GM23248 (cell line): ENCODE results near the gene ADGRL3. TPM values are rescaled to one million over a fixed set of nuclear protein-coding genes. Genes with fewer than 3 reads are reported as not detected.

Experiments
- DNase-seq: peaks from one replicate; pipeline ENCODE4 v3.0.0-alpha.2; 2015
- H2AFZ ChIP-seq: fragments of 200-600 bp; sonication (generic); 2 replicates; pipeline ENCODE4 v1.6.1; 2016; ENCODE audit warnings: antibody characterized with exemption
- H3F3A ChIP-seq: fragments of 200-600 bp; sonication (generic); 2 replicates; pipeline ENCODE4 v1.6.1; 2016; ENCODE audit warnings: mild to moderate bottlenecking, antibody characterized with exemption, mixed run types; ENCODE audit not compliant: insufficient read depth
- H3K27ac ChIP-seq: fragments of 200-600 bp; sonication (generic); 2 replicates; pipeline ENCODE4 v1.5.1; 2016; ENCODE audit warnings: mild to moderate bottlenecking
- H3K27me3 ChIP-seq: fragments of 200-600 bp; sonication (generic); replicated peaks from 2 replicates; pipeline ENCODE4 v1.6.1; 2016; ENCODE audit warnings: mild to moderate bottlenecking; ENCODE audit not compliant: insufficient read depth
- H3K36me3 ChIP-seq: fragments of 200-600 bp; sonication (generic); 2 replicates; pipeline ENCODE4 v1.6.1; 2016; ENCODE audit warnings: low read depth, mild to moderate bottlenecking
- H3K4me1 ChIP-seq: fragments of 200-600 bp; sonication (generic); 2 replicates; pipeline ENCODE4 v1.6.1; 2016; ENCODE audit warnings: mild to moderate bottlenecking; ENCODE audit not compliant: insufficient read depth
- H3K4me2 ChIP-seq: fragments of 200-600 bp; sonication (generic); one replicate; pipeline ENCODE4 v1.6.1; 2016; ENCODE audit warnings: mild to moderate bottlenecking; ENCODE audit not compliant: unreplicated experiment
- H3K4me3 ChIP-seq: fragments of 200-600 bp; sonication (generic); 2 replicates; pipeline ENCODE4 v1.5.1; 2016; ENCODE audit warnings: mild to moderate bottlenecking
- H3K79me2 ChIP-seq: fragments of 200-600 bp; sonication (generic); 2 replicates; pipeline ENCODE4 v1.6.1; 2016; ENCODE audit warnings: mild to moderate bottlenecking; ENCODE audit not compliant: insufficient read depth
- H3K9ac ChIP-seq: fragments of 200-600 bp; sonication (generic); 2 replicates; pipeline ENCODE4 v1.6.1; 2016; ENCODE audit warnings: mild to moderate bottlenecking
- H3K9me2 ChIP-seq: fragments of 200-600 bp; sonication (generic); 2 replicates; pipeline ENCODE4 v1.6.1; 2016; ENCODE audit warnings: mixed run types, mild to moderate bottlenecking, moderate library complexity; ENCODE audit not compliant: insufficient read depth
- H3K9me3 ChIP-seq: fragments of 200-600 bp; sonication (generic); one replicate; pipeline ENCODE4 v1.6.1; 2017; ENCODE audit warnings: low read depth
- H4K20me1 ChIP-seq: fragments of 200-600 bp; sonication (generic); 2 replicates; pipeline ENCODE4 v1.6.0; 2016; ENCODE audit not compliant: insufficient read depth
- EZH2 ChIP-seq: fragments of 200-600 bp; sonication (generic); IDR thresholded peaks from 2 replicates; pipeline ENCODE4 v1.6.1; 2018; ENCODE audit warnings: antibody characterized with exemption, mild to moderate bottlenecking; ENCODE audit not compliant: insufficient read depth, poor library complexity, severe bottlenecking
- EZH2phosphoT487 ChIP-seq: fragments of 200-600 bp; sonication (generic); IDR thresholded peaks from 2 replicates; pipeline ENCODE4 v1.6.1; 2018; ENCODE audit warnings: antibody characterized with exemption, moderate library complexity, mild to moderate bottlenecking, low read depth; ENCODE audit not compliant: insufficient read depth
- WGBS, 2 experiments: methylation state at CpG; one replicate each; pipeline ENCODE4 v1.1.6; 2015 to 2017; ENCODE audit warnings: low lambda C conversion rate in 2 of 2, low coverage in 1 of 2; ENCODE audit errors: missing lambda C conversion rate in 2 of 2; 5-methylcytosine and 5-hydroxymethylcytosine counted together
- in situ Hi-C: fragments of 300-500 bp; cut with MboI; formaldehyde crosslinking; loops from 2 replicates; pipeline ENCODE4 v1.15.0; 2020
- polyA plus RNA-seq: library from polyadenylated mRNA; unstranded; fragments of >200 nt; fragmentation: Nextera tagmentation; extraction: Ambion mirVana; gene quantifications from 2 replicates; pipeline ENCODE4 v1.2.1, GENCODE V29; 2016
- total RNA-seq: library from RNA; depleted of rRNA; stranded (reverse); fragments of >200 nt; shearing (Covaris generic); gene quantifications from 2 replicates; pipeline ENCODE4 v1.2.3, GENCODE V29; 2014

ADGRL3 gene
- total and polyA plus RNA-seq, 2 experiments from 2014 or later = not detected

DNA sequence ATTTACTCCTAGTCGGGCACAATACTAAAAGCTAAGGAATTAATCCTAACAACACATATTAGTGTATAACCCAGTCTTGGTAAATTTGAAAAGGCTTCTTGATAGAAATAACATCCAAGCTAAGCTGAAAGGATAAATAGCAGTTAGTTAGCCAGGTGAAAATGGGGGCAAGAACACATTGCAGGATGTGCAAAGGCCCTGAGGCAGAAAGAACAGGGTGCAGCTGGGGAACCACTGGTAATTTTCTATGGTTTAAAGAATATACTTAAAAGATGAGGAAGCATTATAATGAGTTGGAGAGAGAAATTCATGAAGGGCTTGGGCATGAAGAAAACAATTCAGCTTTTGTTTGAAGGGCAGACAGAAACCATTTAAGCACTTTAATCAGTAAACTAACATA is 689.0 kb downstream of the ADGRL3 start:
- Histone ChIP-seq H3K4me3 (no peak overlapping the region), H3K79me2 (no peaks in the 10 kb centered on the region), H3K4me2 (no peak overlapping the region), H3K9me3 (no peaks in the 10 kb centered on the region), H3K9ac (no peak overlapping the region), H4K20me1 (no peaks in the 10 kb centered on the region), H3K9me2 (no peaks in the 10 kb centered on the region), H3K36me3 (no peaks in the 10 kb centered on the region), H3F3A (no peaks in the 10 kb centered on the region), H2AFZ (no peak overlapping the region), H3K4me1 (no peaks in the 10 kb centered on the region), H3K27me3 (no peaks in the 10 kb centered on the region), H3K27ac (no peak overlapping the region)
- TF ChIP-seq EZH2 = no peak
- TF ChIP-seq EZH2phosphoT487 = no peak
- WGBS, 2 experiments = 0% methylated on average over 1 of the region's 1 CpG
- in situ Hi-C loops = no loop called here
- no peak for DNase-seq

DNA sequence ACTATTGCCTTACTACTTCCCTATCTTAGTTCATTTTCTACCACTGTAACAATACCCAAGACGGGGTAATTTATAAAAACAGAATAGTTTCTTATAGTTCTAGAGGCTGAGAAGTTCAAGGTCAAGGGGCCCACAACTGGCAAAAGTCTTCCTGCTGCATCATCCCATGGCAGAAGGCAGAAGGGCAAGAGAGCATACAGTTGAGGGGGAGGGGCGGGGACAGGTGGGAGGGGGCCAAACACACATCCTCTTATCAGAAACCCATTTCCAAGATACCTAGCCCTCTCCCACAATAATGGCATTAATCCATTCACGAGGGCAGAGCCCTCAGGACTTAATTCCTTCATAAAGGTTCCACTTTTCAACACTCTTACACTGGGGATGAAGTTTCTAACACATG is 690.2 kb downstream of the ADGRL3 start:
- no peak for TF ChIP-seq EZH2phosphoT487
- no peak for TF ChIP-seq EZH2
- no peaks in the 10 kb centered on the region for H3K27me3 ChIP-seq
- no peak overlapping the region for H3K4me2 ChIP-seq
- H3K9ac ChIP-seq = no peak overlapping the region
- H3K36me3 ChIP-seq = no peaks in the 10 kb centered on the region
- H3K9me3 ChIP-seq = no peaks in the 10 kb centered on the region
- no peaks in the 10 kb centered on the region for H4K20me1 ChIP-seq
- H3K79me2 ChIP-seq = no peaks in the 10 kb centered on the region
- no peak overlapping the region for H3K4me3 ChIP-seq
- H2AFZ ChIP-seq = no peak overlapping the region
- no peak for DNase-seq
- WGBS, 2 experiments = 2 to 3% methylated on average over 3 of the region's 3 CpGs
- no peaks in the 10 kb centered on the region for H3F3A ChIP-seq
- in situ Hi-C loops = no loop called here
- no peaks in the 10 kb centered on the region for H3K9me2 ChIP-seq
- H3K27ac ChIP-seq = no peak overlapping the region
- no peaks in the 10 kb centered on the region for H3K4me1 ChIP-seq

DNA sequence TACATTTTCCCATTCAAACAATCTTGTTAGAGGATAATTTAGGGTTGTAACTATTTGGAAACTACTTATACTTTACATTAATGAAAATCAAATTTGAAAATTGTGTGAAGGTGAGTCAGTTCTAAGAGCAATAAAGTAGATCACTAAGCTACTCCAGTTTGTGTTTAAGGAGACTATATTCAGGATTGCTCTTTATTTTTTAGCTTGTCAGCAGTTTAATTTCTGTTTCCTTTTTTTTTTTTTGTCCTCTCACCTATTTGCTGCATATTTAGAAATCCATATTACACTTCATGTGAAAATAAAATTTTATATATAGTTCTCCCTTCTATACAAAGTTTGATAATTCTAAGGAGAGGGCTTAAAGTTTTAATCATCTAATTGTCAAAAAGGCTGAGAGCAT is 691.8 kb downstream of the ADGRL3 start:
- no peak overlapping the region for H3K9ac ChIP-seq
- in situ Hi-C loops = no loop called here
- no peak overlapping the region for H3K4me2 ChIP-seq

DNA sequence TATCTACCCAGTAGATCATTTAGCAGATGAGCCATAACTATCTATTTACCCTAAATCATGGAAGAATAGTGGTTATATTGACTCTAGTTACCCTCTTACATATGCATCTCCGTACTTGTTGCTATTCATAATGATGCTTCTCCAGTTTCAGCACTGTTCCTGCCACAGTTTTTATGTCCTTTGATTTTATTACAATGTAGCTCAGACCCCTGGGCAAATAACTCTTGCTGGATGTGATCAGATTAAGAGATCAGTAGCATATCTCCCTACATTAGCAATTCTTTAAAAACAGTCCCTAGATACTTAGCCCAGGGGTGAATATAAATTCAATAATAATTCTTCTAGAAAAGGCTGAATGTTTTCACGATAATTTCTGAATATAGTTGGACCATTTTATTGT is 696.5 kb downstream of the ADGRL3 start:
- WGBS, 2 experiments = 4 to 8% methylated on average over 2 of the region's 2 CpGs
- no peak overlapping the region for H3K27ac ChIP-seq
- in situ Hi-C loops = no loop called here

More for the DNA sequence above, 691.8 kb downstream of the ADGRL3 start:
- H3K4me1 ChIP-seq = no peaks in the 10 kb centered on the region
- no peaks in the 10 kb centered on the region for H4K20me1 ChIP-seq
- DNase-seq = no peak
- no peaks in the 10 kb centered on the region for H3K36me3 ChIP-seq
- no peak overlapping the region for H2AFZ ChIP-seq
- no peaks in the 10 kb centered on the region for H3K9me3 ChIP-seq
- H3K27ac ChIP-seq = no peak overlapping the region
- no peaks in the 10 kb centered on the region for H3K27me3 ChIP-seq
- H3K9me2 ChIP-seq = no peaks in the 10 kb centered on the region
- no peaks in the 10 kb centered on the region for H3K79me2 ChIP-seq
- no peak overlapping the region for H3K4me3 ChIP-seq
- H3F3A ChIP-seq = no peaks in the 10 kb centered on the region
- TF ChIP-seq EZH2phosphoT487 = no peak
- TF ChIP-seq EZH2 = no peak

DNA sequence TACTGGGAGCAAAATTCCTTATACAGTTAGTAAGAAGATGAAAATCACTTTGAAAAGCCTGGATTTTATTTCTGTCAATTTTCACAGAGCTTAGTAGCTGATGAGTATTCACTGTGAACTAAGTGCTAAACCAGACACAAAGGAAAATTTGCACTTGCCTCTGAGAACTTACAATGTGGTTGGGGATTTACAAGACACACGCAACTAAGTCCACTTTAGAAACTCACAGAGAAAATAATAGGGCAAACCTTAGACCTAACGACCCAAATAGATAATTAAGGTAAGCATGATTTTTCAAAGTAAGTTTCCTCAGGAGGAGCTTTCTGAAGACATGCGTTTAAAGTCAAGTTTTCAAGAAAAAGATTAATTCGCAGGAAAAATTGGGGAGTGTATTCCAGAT is 708.9 kb downstream of the ADGRL3 start:
- no peak overlapping the region for H3K4me3 ChIP-seq
- WGBS, 2 experiments = 22 to 26% methylated on average over 4 of the region's 4 CpGs
- H3K4me1 ChIP-seq = no peaks in the 10 kb centered on the region
- H3K27me3 ChIP-seq = no peaks in the 10 kb centered on the region
- H2AFZ ChIP-seq = no peak overlapping the region
- H3K36me3 ChIP-seq = no peaks in the 10 kb centered on the region
- DNase-seq = no peak
- no peak overlapping the region for H3K9ac ChIP-seq
- no peaks in the 10 kb centered on the region for H3K9me2 ChIP-seq
- no peak overlapping the region for H3K27ac ChIP-seq
- in situ Hi-C loops = no loop called here
- H3K4me2 ChIP-seq = no peak overlapping the region
- H3K79me2 ChIP-seq = no peaks in the 10 kb centered on the region
- H3K9me3 ChIP-seq = no peaks in the 10 kb centered on the region
- TF ChIP-seq EZH2phosphoT487 = no peak
- TF ChIP-seq EZH2 = no peak
- H3F3A ChIP-seq = no peaks in the 10 kb centered on the region
- H4K20me1 ChIP-seq = no peaks in the 10 kb centered on the region

More for the DNA sequence above, 696.5 kb downstream of the ADGRL3 start:
- Histone ChIP-seq H4K20me1 (no peaks in the 10 kb centered on the region), H3K9me3 (no peaks in the 10 kb centered on the region), H3K9me2 (no peaks in the 10 kb centered on the region), H3K36me3 (no peaks in the 10 kb centered on the region), H2AFZ (no peak overlapping the region), H3K9ac (no peak overlapping the region), H3K4me1 (no peaks in the 10 kb centered on the region), H3K27me3 (no peaks in the 10 kb centered on the region), H3K4me2 (no peak overlapping the region), H3F3A (no peaks in the 10 kb centered on the region), H3K4me3 (no peak overlapping the region), H3K79me2 (no peaks in the 10 kb centered on the region)
- TF ChIP-seq EZH2 = no peak
- TF ChIP-seq EZH2phosphoT487 = no peak
- no peak for DNase-seq
